Kidney tubule cell (primary cell): ENCODE measurements around the gene USO1.
"Not testable (repeated sequence)": the region's sequence is repeated elsewhere in the genome, so short reads cannot be mapped to it uniquely, and the experiment has no call there.

ENCODE experiments used
- DNase-seq: peaks from one replicate; pipeline ENCODE4 v3.0.0-alpha.2; 2018; ENCODE audit warnings: low spot score

USO1 gene

DNA sequence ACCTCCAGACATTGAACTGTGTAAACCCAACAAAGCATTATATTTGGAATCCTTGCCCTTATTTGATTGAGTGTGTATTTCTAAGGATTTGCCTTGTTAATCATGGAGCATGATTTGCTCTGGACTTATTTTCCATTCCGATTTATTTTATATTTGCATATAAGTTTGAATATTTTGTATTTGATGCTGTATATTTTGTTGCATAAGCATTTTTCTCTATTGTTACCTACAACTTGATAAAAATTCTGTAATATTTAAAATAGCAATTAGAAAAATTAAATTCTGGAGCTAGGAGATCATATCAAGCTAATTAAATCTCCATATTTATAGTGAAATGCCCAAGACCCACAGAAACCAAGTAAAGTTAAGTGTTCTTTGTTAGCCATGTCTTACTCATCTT, 47.2 kb downstream of the USO1 start:
- no peak for DNase-seq

GRCh38 chr4:75777589-75777988, 53.2 kb downstream of the USO1 start:
- no peak for DNase-seq

DNA sequence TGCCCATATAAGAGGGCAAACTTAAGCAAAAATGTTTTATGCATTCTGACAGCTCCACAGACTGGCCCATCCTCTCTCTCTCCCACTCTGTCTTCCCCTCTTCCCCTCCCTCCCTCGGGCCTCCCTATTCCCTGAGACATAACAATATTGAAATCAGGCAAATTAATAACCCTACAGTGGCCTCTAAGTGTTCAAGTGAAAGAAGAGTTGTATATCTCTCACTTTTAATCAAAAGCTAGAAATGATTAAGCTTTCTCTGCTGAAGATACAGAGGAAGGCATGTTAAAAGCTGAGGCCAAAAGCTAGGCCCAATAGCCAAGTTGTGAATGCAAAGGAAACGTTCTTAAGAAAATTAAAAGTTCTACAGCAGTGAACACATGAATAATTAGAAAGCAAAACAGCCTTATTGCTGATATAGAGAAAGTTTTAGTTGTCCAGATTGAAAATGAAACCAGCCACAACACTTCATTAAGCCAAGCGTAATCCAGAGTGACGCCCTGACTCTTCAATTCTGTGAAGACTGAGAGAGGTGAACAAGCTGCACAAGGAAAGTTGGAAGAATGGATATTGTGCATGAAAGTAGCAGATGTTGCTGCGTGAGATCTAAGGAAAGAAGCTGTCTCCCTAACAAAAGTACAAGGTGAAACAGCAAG, 54.9 kb downstream of the USO1 start:
- no peak for DNase-seq

DNA sequence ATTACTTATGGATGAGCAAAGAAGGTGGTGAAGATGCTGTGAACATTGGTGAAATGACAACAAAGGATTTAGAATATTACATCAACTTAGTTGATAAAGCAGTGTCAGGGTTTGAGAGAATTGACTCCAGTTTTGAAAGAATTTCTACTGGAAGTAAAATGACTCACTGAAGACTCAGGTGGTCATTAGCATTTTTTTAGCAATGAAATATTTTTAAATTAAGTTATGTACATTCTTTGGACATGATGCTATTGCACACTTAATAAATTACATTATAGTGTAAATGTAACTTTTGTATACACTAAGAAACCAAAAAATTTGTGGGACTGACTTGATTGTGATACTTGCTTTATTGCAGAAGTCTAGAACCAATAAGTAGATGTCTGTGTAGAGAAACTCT, 56.9 kb downstream of the USO1 start:
- DNase-seq: peak; percentile 9

- DNase-seq: peak; percentile 60
Measured at GRCh38 chr4:75786526-75786925, 62.1 kb downstream of the USO1 start.

GRCh38 chr4:75786938-75787337, 62.6 kb downstream of the USO1 start:
- DNase-seq: no peak

- no peak for DNase-seq
Measured at GRCh38 chr4:75790024-75790423, 65.6 kb downstream of the USO1 start.

- peak; percentile 30 for DNase-seq
Measured at GRCh38 chr4:75800972-75801371, 76.6 kb downstream of the USO1 start.

GRCh38 chr4:75806035-75806434, 81.7 kb downstream of the USO1 start:
- not testable (repeated sequence) for DNase-seq

DNA sequence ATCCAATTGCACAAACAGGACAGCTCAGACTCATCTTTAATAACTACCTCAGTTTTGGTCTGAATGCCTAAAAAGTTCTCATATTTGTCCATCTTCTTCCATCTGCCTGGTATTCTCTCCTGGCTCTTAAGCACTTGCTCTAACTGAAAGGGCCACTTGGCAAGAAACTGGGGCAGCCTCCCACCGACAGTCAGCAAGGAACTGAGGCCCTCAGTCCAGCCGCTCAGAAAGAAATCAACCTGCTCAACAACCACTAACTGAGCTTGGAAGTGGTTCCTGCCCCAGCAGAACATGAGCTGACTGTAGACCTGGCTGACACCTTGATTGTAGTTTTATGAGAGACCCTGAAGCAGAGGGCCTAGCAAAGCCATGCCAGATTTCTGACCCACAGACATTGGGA, 93.5 kb downstream of the USO1 start:
- no peak for DNase-seq

GRCh38 chr4:75819121-75819520, 94.7 kb downstream of the USO1 start:
- no peak for DNase-seq

GRCh38 chr4:75820197-75820596, 95.8 kb downstream of the USO1 start:
- no peak for DNase-seq

GRCh38 chr4:75820676-75821075, 96.3 kb downstream of the USO1 start:
- DNase-seq: no peak

- no peak for DNase-seq
Measured at GRCh38 chr4:75821216-75821615, 96.8 kb downstream of the USO1 start.

- peak; percentile 11 for DNase-seq
Measured at GRCh38 chr4:75821966-75822365, 97.6 kb downstream of the USO1 start.

DNA sequence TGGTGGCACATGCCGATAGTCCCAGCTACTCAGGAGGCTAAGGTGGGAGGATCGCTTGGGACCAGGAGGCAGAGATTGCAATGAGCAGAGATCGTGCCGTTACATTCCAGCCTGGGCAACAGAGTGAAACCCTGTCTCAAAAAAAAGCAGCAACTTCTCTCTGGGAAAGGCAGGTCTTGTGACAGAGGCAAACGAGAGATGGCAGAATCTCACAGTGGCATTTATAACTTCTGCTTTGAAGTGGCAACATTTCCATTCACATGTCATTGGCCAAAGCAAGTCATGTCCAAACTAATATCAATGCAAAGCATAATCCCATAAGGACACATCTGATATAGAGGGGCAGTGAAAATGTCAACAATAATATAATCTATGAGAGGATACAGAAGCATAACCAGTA, 98.0 kb downstream of the USO1 start:
- no peak for DNase-seq

DNA sequence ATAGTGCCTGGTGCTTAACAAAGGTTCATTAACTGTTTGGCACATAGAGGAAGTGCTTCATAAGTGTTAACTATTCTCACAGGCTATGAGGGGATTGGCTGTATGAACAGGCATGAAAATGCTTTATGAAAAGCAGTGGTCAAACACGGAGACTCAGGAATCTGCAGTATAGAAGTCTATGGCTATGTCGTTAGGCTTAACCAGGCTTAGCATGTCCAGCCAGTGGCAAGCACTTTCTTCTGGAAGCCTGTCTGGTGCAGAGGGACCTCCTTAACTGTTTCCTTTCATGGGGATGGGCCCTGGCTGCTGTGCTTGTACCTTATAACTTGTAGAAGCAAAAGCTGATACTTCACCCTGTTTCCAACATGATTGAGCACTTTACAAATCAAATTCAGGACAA, 99.4 kb downstream of the USO1 start:
- DNase-seq: no peak

DNA sequence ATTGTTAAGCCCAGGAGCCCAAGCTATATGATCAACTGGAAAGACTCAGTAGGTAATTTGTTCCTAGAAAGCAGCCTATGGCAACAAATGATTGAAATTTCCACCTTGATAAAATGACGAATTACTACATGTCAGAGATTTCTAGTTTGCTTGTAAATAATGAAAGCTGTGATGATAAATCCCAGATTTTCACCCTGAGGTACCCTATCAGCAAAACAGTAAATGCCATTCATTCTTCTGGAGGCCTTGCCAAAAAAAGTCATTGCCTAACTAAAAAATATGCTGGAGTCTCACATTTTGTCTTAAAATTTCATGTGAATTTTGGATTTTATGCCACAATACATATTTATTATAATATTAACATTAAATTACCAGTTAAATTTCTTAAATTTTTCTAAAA, 106.5 kb downstream of the USO1 start:
- DNase-seq: no peak

DNA sequence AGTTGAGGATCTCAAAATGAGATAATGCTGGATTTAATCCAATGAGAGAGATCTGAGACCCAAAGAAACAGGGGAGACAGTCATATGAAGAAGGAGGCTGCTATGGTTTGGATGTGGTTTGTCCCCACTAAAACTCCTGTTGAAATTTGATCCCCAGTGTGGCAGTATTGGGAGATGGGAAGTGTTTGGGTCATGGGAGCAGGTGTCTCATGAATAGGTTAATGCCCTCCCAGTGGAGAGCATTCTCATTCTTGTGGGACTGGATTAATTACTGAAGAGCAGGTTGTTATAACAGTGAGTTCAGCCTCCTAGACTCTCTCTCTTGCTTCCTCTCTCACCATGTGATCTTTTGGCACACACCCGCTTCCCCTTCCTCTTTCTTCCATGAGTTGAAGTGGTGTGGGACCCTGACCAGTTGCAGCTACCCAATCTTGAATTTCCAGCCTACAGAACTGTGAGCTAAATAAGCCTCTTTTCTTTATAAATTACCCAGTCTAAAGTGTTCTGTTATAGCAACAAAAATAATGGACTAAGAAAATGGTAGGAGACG, 107.6 kb downstream of the USO1 start:
- no peak for DNase-seq

- no peak for DNase-seq
Measured at GRCh38 chr4:75834095-75834771, 109.9 kb downstream of the USO1 start.

DNA sequence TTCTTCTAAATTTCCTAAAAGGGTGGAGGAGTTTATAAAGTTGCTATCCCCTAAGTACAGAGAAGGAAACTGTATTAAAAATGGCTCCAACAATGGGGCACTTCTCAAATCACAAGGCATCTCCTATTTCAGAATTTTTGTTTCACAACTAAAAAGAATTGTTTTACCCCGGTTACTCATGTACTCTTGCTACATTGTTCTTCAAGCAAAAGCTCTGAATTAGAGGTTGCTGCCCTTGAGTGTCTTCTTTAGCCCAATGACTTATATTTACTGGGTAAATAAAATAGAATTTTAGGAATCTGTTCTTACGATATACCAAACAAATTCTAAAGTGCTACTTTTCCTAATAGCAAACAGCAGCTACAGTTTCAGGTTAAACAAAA, 110.4 kb downstream of the USO1 start:
- no peak for DNase-seq

- DNase-seq: peak; percentile 50
Measured at GRCh38 chr4:75841641-75842520, 117.5 kb downstream of the USO1 start.

DNA sequence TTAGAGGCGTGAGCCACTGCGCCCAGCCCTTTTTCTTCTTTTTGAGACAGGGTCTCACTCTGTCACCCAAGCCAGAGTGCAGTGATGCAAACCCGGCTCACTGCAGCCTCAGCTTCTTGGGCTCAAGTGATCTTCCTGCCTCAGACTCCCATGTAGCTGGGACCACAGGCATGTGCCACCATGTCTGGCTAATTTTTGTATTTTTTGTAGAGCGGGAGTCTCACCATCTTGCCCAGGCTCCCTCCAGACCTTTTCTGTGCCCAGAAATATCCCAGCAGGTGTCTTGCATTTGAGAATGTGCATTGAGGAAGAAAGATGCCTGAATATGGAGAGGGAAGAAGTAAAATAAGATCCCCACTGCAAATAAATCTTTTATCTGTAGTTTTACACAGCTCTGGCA, 119.2 kb downstream of the USO1 start:
- DNase-seq: no peak
